GM12873 (cell line): ENCODE data around the gene AKT2.

Source experiments
- CTCF ChIP-seq: IDR thresholded peaks from 2 replicates; pipeline ENCODE4 v1.5.1; 2012; ENCODE audit warnings: low read depth, mild to moderate bottlenecking, moderate library complexity, low read length, control low read depth; ENCODE audit not compliant: insufficient read depth; ENCODE audit errors: missing control alignments

AKT2 gene

GRCh38 chr19:40224342-40225150, 60.6 kb downstream of the AKT2 start:
- TF ChIP-seq CTCF = no peak

GRCh38 chr19:40223135-40223822, 61.9 kb downstream of the AKT2 start:
- TF ChIP-seq CTCF = no peak

- peak; percentile 77 for TF ChIP-seq CTCF
Measured at GRCh38 chr19:40221858-40222619, 63.1 kb downstream of the AKT2 start.

GRCh38 chr19:40220674-40221073, 64.5 kb downstream of the AKT2 start:
- TF ChIP-seq CTCF = no peak

- TF ChIP-seq CTCF = no peak
Measured at GRCh38 chr19:40219721-40220276, 65.3 kb downstream of the AKT2 start.

GRCh38 chr19:40217934-40218890, 66.9 kb downstream of the AKT2 start, which contains the start of gene TTC9B:
Gene TTC9B, minus strand, starts transcription at chr19:40218384. Its CDS starts 3 bp downstream, at chr19:40218381.
- TF ChIP-seq CTCF = no peak
